Measurements from ENCODE around the gene ETS2. TPM values are rescaled to one million over a fixed set of nuclear protein-coding genes. Genes with fewer than 3 reads are reported as not detected.

Gene ETS2
- polyA plus RNA-seq, 1 donor (not counting 4 experiments of a cell fraction or from before 2014, with no cell fraction given), result 58.5 TPM

DNA sequence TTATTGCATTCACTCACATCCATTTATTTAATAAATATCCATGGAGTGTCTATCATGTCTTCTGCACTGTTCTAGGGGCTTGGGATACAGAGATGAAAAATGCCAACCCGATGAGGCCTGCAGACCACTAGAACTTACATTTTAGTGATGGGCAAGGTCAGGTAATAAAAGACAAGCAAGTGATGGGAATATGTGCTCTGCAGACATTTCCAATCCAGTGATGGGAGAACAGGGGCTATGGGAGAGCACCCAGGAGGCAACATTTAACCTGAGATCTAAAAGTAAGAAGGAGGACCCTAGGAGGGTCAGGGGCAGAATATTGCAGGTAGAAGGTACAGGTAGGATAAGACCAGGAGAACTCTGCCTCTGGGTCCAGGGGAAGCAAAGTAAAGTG lies 53.1 kb downstream of the ETS2 start:
- Histone ChIP-seq H3K4me3 (ENCODE audit: control insufficient read depth in 2 of 3, extremely low read depth in 1 of 3, insufficient read depth in 2 of 3, low read depth in 1 of 3, low read length in 3 of 3) (no peak overlapping the region), H3K27me3 (ENCODE audit: control insufficient read depth, extremely low read depth, insufficient read depth, low read length) (no peaks in the 10 kb centered on the region), H3K27ac (ENCODE audit: control insufficient read depth, insufficient read depth, low read length) (no peak overlapping the region), H4K20me1 (ENCODE audit: control insufficient read depth, extremely low read depth, insufficient read depth, low read length) (no peaks in the 10 kb centered on the region), H3K4me1 (ENCODE audit: control insufficient read depth, extremely low read depth, insufficient read depth, low read length) (peaks cover 5% of the 10 kb centered on the region), H2AFZ (ENCODE audit: control insufficient read depth, low read length) (no peak overlapping the region), H3K4me2 (ENCODE audit: control insufficient read depth, extremely low read depth, insufficient read depth, low read depth, low read length) (no peak overlapping the region), H3K9me3 (ENCODE audit: control insufficient read depth, low read depth, low read length) (no peaks in the 10 kb centered on the region), H3K79me2 (ENCODE audit: control insufficient read depth, insufficient read depth, low read length) (no peaks in the 10 kb centered on the region), H3K36me3 (ENCODE audit: control insufficient read depth in 2 of 2, extremely low read depth in 1 of 2, insufficient read depth in 2 of 2, low read length in 2 of 2) (no peaks in the 10 kb centered on the region), H3K9me1 (ENCODE audit: control insufficient read depth, extremely low read depth, insufficient read depth, low read length) (no peaks in the 10 kb centered on the region), H3K9ac (ENCODE audit: control insufficient read depth, extremely low read depth, insufficient read depth, low read length) (no peak overlapping the region)
- no peak for DNase-seq (ENCODE audit: low read depth, low spot score)
- no peak for FAIRE-seq
- TF ChIP-seq EZH2 (IDR thresholded peaks at IDR 0.05; ENCODE audit: low read length), result no peak
- TF ChIP-seq, protein P1, sequence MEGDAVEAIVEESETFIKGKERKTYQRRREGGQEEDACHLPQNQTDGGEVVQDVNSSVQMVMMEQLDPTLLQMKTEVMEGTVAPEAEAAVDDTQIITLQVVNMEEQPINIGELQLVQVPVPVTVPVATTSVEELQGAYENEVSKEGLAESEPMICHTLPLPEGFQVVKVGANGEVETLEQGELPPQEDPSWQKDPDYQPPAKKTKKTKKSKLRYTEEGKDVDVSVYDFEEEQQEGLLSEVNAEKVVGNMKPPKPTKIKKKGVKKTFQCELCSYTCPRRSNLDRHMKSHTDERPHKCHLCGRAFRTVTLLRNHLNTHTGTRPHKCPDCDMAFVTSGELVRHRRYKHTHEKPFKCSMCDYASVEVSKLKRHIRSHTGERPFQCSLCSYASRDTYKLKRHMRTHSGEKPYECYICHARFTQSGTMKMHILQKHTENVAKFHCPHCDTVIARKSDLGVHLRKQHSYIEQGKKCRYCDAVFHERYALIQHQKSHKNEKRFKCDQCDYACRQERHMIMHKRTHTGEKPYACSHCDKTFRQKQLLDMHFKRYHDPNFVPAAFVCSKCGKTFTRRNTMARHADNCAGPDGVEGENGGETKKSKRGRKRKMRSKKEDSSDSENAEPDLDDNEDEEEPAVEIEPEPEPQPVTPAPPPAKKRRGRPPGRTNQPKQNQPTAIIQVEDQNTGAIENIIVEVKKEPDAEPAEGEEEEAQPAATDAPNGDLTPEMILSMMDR (optimal IDR thresholded peaks at IDR 0.05 in 1 of 3, IDR thresholded peaks at IDR 0.05 in 1 of 3, conservative IDR thresholded peaks at IDR 0.05 in 1 of 3; ENCODE audit: extremely low read depth in 1 of 3, insufficient read depth in 2 of 3, low read length in 3 of 3), result no peak
- dilution Hi-C loops (cut with MboI; ENCODE audit: extremely low pct_ligation_motif_present, low sequenced_read_pairs), result no loop called here

DNA sequence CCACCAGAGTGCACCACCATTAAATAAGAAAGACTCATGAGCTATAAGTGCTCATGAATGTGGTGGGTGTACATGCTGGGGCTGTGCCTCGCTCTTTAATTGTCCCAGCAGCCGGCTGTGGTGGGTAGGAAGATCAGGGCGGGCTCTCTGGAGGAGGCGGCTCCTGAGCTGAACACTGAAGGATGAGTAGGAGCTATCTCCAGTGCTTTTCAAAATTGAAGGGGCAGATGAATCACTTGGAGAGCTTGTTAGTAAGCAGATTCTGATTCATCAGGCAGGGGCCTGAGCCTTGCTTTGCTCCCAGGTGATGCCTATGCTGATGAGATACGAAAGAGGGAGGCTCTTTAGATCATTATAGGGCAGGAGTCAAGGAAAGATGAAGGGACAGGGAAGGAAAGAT lies 54.1 kb downstream of the ETS2 start:
- Histone ChIP-seq H2AFZ (ENCODE audit: control insufficient read depth, low read length) (no peak overlapping the region), H3K9me1 (ENCODE audit: control insufficient read depth, extremely low read depth, insufficient read depth, low read length) (no peaks in the 10 kb centered on the region), H3K27me3 (ENCODE audit: control insufficient read depth, extremely low read depth, insufficient read depth, low read length) (no peaks in the 10 kb centered on the region), H3K79me2 (ENCODE audit: control insufficient read depth, insufficient read depth, low read length) (no peaks in the 10 kb centered on the region), H3K36me3 (ENCODE audit: control insufficient read depth in 2 of 2, extremely low read depth in 1 of 2, insufficient read depth in 2 of 2, low read length in 2 of 2) (no peaks in the 10 kb centered on the region), H3K4me1 (ENCODE audit: control insufficient read depth, extremely low read depth, insufficient read depth, low read length) (no peaks in the 10 kb centered on the region), H3K27ac (ENCODE audit: control insufficient read depth, insufficient read depth, low read length) (no peak overlapping the region), H3K9me3 (ENCODE audit: control insufficient read depth, low read depth, low read length) (no peaks in the 10 kb centered on the region), H4K20me1 (ENCODE audit: control insufficient read depth, extremely low read depth, insufficient read depth, low read length) (no peaks in the 10 kb centered on the region), H3K9ac (ENCODE audit: control insufficient read depth, extremely low read depth, insufficient read depth, low read length) (no peak overlapping the region), H3K4me3 (ENCODE audit: control insufficient read depth in 2 of 3, extremely low read depth in 1 of 3, insufficient read depth in 2 of 3, low read depth in 1 of 3, low read length in 3 of 3) (no peak overlapping the region), H3K4me2 (ENCODE audit: control insufficient read depth, extremely low read depth, insufficient read depth, low read depth, low read length) (no peak overlapping the region)
- FAIRE-seq (no peak), DNase-seq (ENCODE audit: low read depth, low spot score) (no peak)
- TF ChIP-seq, protein P1 (optimal IDR thresholded peaks at IDR 0.05 in 1 of 3, IDR thresholded peaks at IDR 0.05 in 1 of 3, conservative IDR thresholded peaks at IDR 0.05 in 1 of 3; ENCODE audit: extremely low read depth in 1 of 3, insufficient read depth in 2 of 3, low read length in 3 of 3), result no peak
- TF ChIP-seq EZH2 (IDR thresholded peaks at IDR 0.05; ENCODE audit: low read length), result no peak
- dilution Hi-C loops (cut with MboI; ENCODE audit: extremely low pct_ligation_motif_present, low sequenced_read_pairs), result no loop called here
